Uterus (tissue), 2 donors: ENCODE measurements around the gene HMX2.

ENCODE experiments used
- POLR2A ChIP-seq, 2 donors: fragments of 450-650 bp; IDR thresholded peaks; one replicate each; pipeline ENCODE4 v1.6.1; 2016; ENCODE audit warnings: antibody characterized with exemption in 2 of 2, mild to moderate bottlenecking in 1 of 2, moderate library complexity in 1 of 2
- TF ChIP-seq, protein P1 (sequence below), 4 experiments: fragments of 200-600 bp in 2 of 4; fragments of 450-650 bp in 2 of 4; sonication (generic) in 2 of 4; IDR thresholded peaks; one replicate each; pipeline ENCODE4 v1.5.1; 2016 to 2019; ENCODE audit warnings: antibody characterized with exemption in 4 of 4, mild to moderate bottlenecking in 2 of 4, moderate library complexity in 1 of 4

DNA sequence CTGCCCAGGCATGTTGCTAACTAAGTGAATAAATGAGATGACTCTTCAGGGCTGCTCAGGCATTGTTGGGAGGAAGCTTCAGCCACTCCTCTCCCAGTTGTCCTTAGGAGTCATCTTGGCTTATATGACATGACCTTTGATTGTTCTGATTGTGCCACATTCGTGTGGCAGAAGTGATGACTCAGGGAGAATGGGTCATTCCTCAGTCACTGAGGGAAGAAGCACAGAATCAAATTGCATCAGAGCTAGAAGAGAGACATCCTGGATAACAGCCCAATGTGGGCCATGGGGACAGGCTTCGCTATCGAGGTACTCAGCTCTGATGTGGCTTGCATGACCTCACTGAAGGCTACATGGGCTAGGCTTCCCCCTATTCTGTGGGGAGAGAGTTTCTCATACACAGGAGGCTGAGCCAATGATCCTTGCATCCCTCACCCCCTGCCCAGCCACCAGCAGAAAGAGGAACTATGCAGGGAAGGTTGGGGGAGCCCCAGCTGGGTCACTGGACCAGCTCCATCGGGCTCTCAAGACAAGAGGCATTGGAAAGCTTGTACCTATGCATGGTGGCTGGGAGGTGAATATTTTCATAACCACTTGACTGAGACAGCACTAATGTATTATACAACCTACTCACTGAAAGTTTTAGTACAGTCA, 18.2 kb upstream of the HMX2 start:
- TF ChIP-seq, protein P1, sequence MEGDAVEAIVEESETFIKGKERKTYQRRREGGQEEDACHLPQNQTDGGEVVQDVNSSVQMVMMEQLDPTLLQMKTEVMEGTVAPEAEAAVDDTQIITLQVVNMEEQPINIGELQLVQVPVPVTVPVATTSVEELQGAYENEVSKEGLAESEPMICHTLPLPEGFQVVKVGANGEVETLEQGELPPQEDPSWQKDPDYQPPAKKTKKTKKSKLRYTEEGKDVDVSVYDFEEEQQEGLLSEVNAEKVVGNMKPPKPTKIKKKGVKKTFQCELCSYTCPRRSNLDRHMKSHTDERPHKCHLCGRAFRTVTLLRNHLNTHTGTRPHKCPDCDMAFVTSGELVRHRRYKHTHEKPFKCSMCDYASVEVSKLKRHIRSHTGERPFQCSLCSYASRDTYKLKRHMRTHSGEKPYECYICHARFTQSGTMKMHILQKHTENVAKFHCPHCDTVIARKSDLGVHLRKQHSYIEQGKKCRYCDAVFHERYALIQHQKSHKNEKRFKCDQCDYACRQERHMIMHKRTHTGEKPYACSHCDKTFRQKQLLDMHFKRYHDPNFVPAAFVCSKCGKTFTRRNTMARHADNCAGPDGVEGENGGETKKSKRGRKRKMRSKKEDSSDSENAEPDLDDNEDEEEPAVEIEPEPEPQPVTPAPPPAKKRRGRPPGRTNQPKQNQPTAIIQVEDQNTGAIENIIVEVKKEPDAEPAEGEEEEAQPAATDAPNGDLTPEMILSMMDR (IDR thresholded peaks at IDR 0.05) = no peak
- no peak for TF ChIP-seq POLR2A (IDR thresholded peaks at IDR 0.05)
